Stimulated activated CD4-positive, alpha-beta T cell treated with anti-CD3 and anti-CD28 coated beads, Interleukin-2, amount 100 ng/mL, for 4 hours (primary cell): Measurements from ENCODE around the gene TGFBRAP1.
A peak's percentile ranks its signal among the peaks of the same experiment; 100 is the strongest.

Source experiments
- DNase-seq: peaks from one replicate; pipeline ENCODE4 v3.0.0-alpha.2; 2020; ENCODE audit warnings: low read depth

Gene TGFBRAP1

GRCh38 chr2:105235388-105236059 is 94.0 kb downstream of the TGFBRAP1 start:
- DNase-seq = peak; percentile 28

- no peak for DNase-seq
Measured at GRCh38 chr2:105231232-105231619, 98.3 kb downstream of the TGFBRAP1 start.

GRCh38 chr2:105224444-105224843 is 105.1 kb downstream of the TGFBRAP1 start:
- no peak for DNase-seq

DNA sequence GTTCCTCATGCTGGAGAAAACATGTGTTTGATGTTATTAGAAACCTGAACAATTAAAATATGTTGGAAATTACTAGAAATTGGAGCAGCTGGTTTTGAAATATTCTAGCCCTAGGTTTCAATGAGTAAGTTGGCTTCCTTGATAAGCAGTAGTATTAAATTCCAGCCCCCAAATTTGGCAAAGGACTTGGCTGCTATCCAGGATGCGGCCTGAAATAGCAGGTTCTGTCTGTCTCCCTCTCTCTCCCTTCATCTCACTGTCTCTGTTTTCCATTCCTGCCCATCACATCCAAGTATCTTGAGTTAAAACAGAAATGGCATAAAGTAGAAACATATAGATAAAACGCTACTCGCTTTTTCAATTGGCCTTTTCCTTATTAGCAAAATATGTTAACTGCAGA is 108.9 kb downstream of the TGFBRAP1 start:
- DNase-seq = no peak

DNA sequence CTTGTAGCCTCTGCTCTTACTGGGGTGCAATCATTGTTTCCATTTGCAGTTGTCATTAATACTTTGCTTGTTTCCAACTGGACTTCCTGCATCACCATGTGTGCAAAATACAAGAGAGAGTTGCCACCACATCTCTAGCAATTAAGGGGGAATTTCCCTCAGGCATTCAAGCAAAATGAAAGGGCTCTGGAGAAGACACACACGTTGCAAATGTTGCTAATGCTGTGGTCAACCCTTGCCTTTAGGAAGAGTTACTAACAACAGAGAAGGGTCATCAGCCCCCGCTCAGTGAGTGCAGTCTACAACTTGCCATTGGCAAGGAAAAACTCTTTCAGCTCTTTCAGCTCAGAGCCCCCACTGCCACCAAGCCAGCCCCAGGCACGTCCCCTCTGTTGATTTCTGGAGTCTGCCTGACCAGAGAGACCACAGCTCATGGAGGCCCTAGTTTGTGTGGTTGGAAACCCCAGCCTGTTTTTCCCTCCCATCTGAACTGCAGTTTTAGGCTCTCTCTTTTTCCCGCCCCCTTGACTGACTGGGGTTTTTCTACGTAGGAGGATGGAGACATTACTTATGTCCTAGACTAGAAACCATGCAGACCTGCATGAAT is 113.8 kb downstream of the TGFBRAP1 start:
- DNase-seq = no peak
